Upper lobe of left lung (tissue), 4 donors: ENCODE measurements around the gene EVL.
"Not testable (repeated sequence)": the region's sequence is repeated elsewhere in the genome, so short reads cannot be mapped to it uniquely, and the experiment has no call there.

Experiments used
- CTCF ChIP-seq, 6 experiments: fragments of 450-650 bp in 4 of 6; fragments of 200-600 bp in 2 of 6; sonication (generic) in 2 of 6; IDR thresholded peaks; one replicate each; pipeline ENCODE4 v1.5.1; 2016 to 2019; ENCODE audit warnings: antibody characterized with exemption in 6 of 6
- POLR2A ChIP-seq, 4 donors: fragments of 450-650 bp; IDR thresholded peaks; one replicate each; pipeline ENCODE4 v1.5.1; 2016 to 2017; ENCODE audit warnings: antibody characterized with exemption in 4 of 4, mild to moderate bottlenecking in 2 of 4
- POLR2AphosphoS5 ChIP-seq, 2 donors: sonication (generic); formaldehyde crosslinking; IDR thresholded peaks; one replicate each; pipeline ENCODE4 v1.5.1; 2017; ENCODE audit warnings: antibody characterized with exemption in 2 of 2

- TF ChIP-seq CTCF, POLR2A, POLR2AphosphoS5 (IDR thresholded peaks at IDR 0.05): not testable (repeated sequence)
Observed at GRCh38 chr14:100157548-100158232, 92.5 kb downstream of the EVL start.
